Measurements from ENCODE around the gene GLP1R. TPM values are rescaled to one million over a fixed set of nuclear protein-coding genes. Genes with fewer than 3 reads are reported as not detected.

Gene GLP1R
- total RNA-seq, 1 experiment from 2014 or later: not detected

GRCh38 chr6:39004801-39005200 is 43.8 kb upstream of the GLP1R start:
- POLR2A ChIA-PET (ENCODE audit: unreplicated experiment): no interaction called here
- intact Hi-C loops (cut with micrococcal nuclease): no loop called here
- CTCF ChIA-PET: no interaction called here
- Histone ChIP-seq H3K4me1 (ENCODE audit: insufficient read depth, low read length) (no peaks in the 10 kb centered on the region), H3K9me3 (ENCODE audit: low read length) (no peaks in the 10 kb centered on the region), H3K4me2 (ENCODE audit: low read length) (no peak overlapping the region), H3K79me2 (ENCODE audit: low read length) (no peaks in the 10 kb centered on the region), H4K20me1 (ENCODE audit: low read length) (no peaks in the 10 kb centered on the region), H3K27me3 (ENCODE audit: low read length) (peaks cover 78% of the 10 kb centered on the region), H3K27ac (ENCODE audit: low read length) (no peak overlapping the region), H3K9me2 (replicated peaks; ENCODE audit: low read length) (no peaks in the 10 kb centered on the region), H3F3A (ENCODE audit: low read length, unreplicated experiment) (no peaks in the 10 kb centered on the region), H3K36me3 (ENCODE audit: low read depth, low read length) (no peaks in the 10 kb centered on the region), H2AFZ (ENCODE audit: low read length) (no peak overlapping the region), H3K4me3 (ENCODE audit: low read length) (no peak overlapping the region), H3K9ac (ENCODE audit: low read length) (no peak overlapping the region)
- TF ChIP-seq CTCF (conservative IDR thresholded peaks at IDR 0.05; ENCODE audit: low read depth, low read length) (no peak), EZH2phosphoT487 (IDR thresholded peaks at IDR 0.05; ENCODE audit: borderline replicate concordance, low read length) (no peak), EZH2 (IDR thresholded peaks at IDR 0.05; ENCODE audit: low read length, unreplicated experiment) (no peak)
- ATAC-seq: no peak
- no peak for DNase-seq
- BruUV-seq (replicated peaks): no TSS peak

GRCh38 chr6:39005774-39006173 is 42.8 kb upstream of the GLP1R start:
- no peaks in the 10 kb centered on the region for H3K9me3 ChIP-seq (ENCODE audit: low read length)
- POLR2A ChIA-PET (ENCODE audit: unreplicated experiment): no interaction called here
- H3F3A ChIP-seq (ENCODE audit: low read length, unreplicated experiment): no peaks in the 10 kb centered on the region
- BruUV-seq (replicated peaks): no TSS peak
- CTCF ChIA-PET: no interaction called here
- H3K79me2 ChIP-seq (ENCODE audit: low read length): no peaks in the 10 kb centered on the region
- H3K4me2 ChIP-seq (ENCODE audit: low read length): no peak overlapping the region
- H3K9me2 ChIP-seq (replicated peaks; ENCODE audit: low read length): no peaks in the 10 kb centered on the region
- ATAC-seq: no peak
- H4K20me1 ChIP-seq (ENCODE audit: low read length): no peaks in the 10 kb centered on the region
- H3K36me3 ChIP-seq (ENCODE audit: low read depth, low read length): no peaks in the 10 kb centered on the region
- H2AFZ ChIP-seq (ENCODE audit: low read length): no peak overlapping the region
- no peak overlapping the region for H3K27ac ChIP-seq (ENCODE audit: low read length)
- no peaks in the 10 kb centered on the region for H3K4me1 ChIP-seq (ENCODE audit: insufficient read depth, low read length)
- H3K27me3 ChIP-seq (ENCODE audit: low read length): peaks cover 72% of the 10 kb centered on the region
- no peak overlapping the region for H3K4me3 ChIP-seq (ENCODE audit: low read length)
- DNase-seq: no peak
- no peak for TF ChIP-seq EZH2phosphoT487 (IDR thresholded peaks at IDR 0.05; ENCODE audit: borderline replicate concordance, low read length)
- no peak for TF ChIP-seq CTCF (conservative IDR thresholded peaks at IDR 0.05; ENCODE audit: low read depth, low read length)
- no peak for TF ChIP-seq EZH2 (IDR thresholded peaks at IDR 0.05; ENCODE audit: low read length, unreplicated experiment)
- intact Hi-C loops (cut with micrococcal nuclease): no loop called here
- H3K9ac ChIP-seq (ENCODE audit: low read length): no peak overlapping the region

GRCh38 chr6:39007575-39007974 is 41.0 kb upstream of the GLP1R start:
- Histone ChIP-seq H3K9me3 (ENCODE audit: low read length) (no peaks in the 10 kb centered on the region), H3K4me1 (ENCODE audit: insufficient read depth, low read length) (no peaks in the 10 kb centered on the region), H4K20me1 (ENCODE audit: low read length) (no peaks in the 10 kb centered on the region), H3K36me3 (ENCODE audit: low read depth, low read length) (no peaks in the 10 kb centered on the region), H3K27me3 (ENCODE audit: low read length) (peaks cover 68% of the 10 kb centered on the region), H3K9me2 (replicated peaks; ENCODE audit: low read length) (no peaks in the 10 kb centered on the region), H3K4me2 (ENCODE audit: low read length) (no peak overlapping the region), H3K4me3 (ENCODE audit: low read length) (no peak overlapping the region), H3F3A (ENCODE audit: low read length, unreplicated experiment) (no peaks in the 10 kb centered on the region), H3K27ac (ENCODE audit: low read length) (no peak overlapping the region), H3K79me2 (ENCODE audit: low read length) (no peaks in the 10 kb centered on the region), H2AFZ (ENCODE audit: low read length) (no peak overlapping the region), H3K9ac (ENCODE audit: low read length) (no peak overlapping the region)
- no peak for ATAC-seq
- TF ChIP-seq CTCF (conservative IDR thresholded peaks at IDR 0.05; ENCODE audit: low read depth, low read length): no peak
- no peak for TF ChIP-seq EZH2phosphoT487 (IDR thresholded peaks at IDR 0.05; ENCODE audit: borderline replicate concordance, low read length)
- TF ChIP-seq EZH2 (IDR thresholded peaks at IDR 0.05; ENCODE audit: low read length, unreplicated experiment): no peak
- CTCF ChIA-PET: no interaction called here
- no TSS peak for BruUV-seq (replicated peaks)
- no peak for DNase-seq
- intact Hi-C loops (cut with micrococcal nuclease): no loop called here
- POLR2A ChIA-PET (ENCODE audit: unreplicated experiment): no interaction called here
